Heart left ventricle (tissue), 16 donors: ENCODE measurements around the gene ATXN7L1. TPM values are rescaled to one million over a fixed set of nuclear protein-coding genes. Genes with fewer than 3 reads are reported as not detected.
"Not testable (repeated sequence)": the region's sequence is repeated elsewhere in the genome, so short reads cannot be mapped to it uniquely, and the experiment has no call there.

Experiments used
- ATAC-seq, 4 donors: fragments of 200-7000 bp; cut with Tn5 transposase; one replicate each; pipeline ENCODE4 v1.9.1; 2020 to 2022; ENCODE audit warnings: moderate library complexity in 4 of 4, mild to moderate bottlenecking in 3 of 4, moderate number of reproducible peaks in 1 of 4
- DNase-seq, 5 donors: peaks; one replicate each; pipeline ENCODE4 v3.0.0-alpha.2; 2020
- H3K27ac ChIP-seq, 12 donors: fragments of 200-600 bp; sonication (generic) in 4 of 12; one replicate each; pipeline versions ENCODE4 v1.5.0 to v1.8.0; 2016 to 2022; ENCODE audit warnings: mild to moderate bottlenecking in 2 of 12
- H3K27me3 ChIP-seq, 9 donors: fragments of 200-600 bp; sonication (generic) in 2 of 9; one replicate each; pipeline versions ENCODE4 v1.5.1 to v1.8.0; 2016 to 2022; ENCODE audit warnings: mild to moderate bottlenecking in 3 of 9
- H3K36me3 ChIP-seq, 9 donors: fragments of 200-600 bp; sonication (generic) in 2 of 9; one replicate each; pipeline versions ENCODE4 v1.5.0 to v1.8.0; 2018 to 2022; ENCODE audit warnings: mild to moderate bottlenecking in 2 of 9
- H3K4me1 ChIP-seq, 12 donors: fragments of 200-600 bp; sonication (generic) in 4 of 12; one replicate each; pipeline versions ENCODE4 v1.5.0 to v1.8.0; 2016 to 2022; ENCODE audit warnings: mild to moderate bottlenecking in 3 of 12
- H3K4me3 ChIP-seq, 12 donors: fragments of 200-600 bp; sonication (generic) in 4 of 12; one replicate each; pipeline versions ENCODE4 v1.5.0 to v1.8.0; 2017 to 2022; ENCODE audit warnings: mild to moderate bottlenecking in 9 of 12, moderate library complexity in 4 of 12
- H3K9me3 ChIP-seq, 12 donors: fragments of 200-600 bp; sonication (generic) in 4 of 12; one replicate each; pipeline versions ENCODE4 v1.5.0 to v1.8.0; 2016 to 2022; ENCODE audit warnings: mild to moderate bottlenecking in 1 of 12
- CTCF ChIP-seq, 12 donors: fragments of 200-600 bp; sonication (generic) in 4 of 12; IDR thresholded peaks; one replicate each; pipeline versions ENCODE4 v1.5.0 to v1.8.0; 2018 to 2022; ENCODE audit warnings: antibody characterized with exemption in 12 of 12, mild to moderate bottlenecking in 5 of 12
- POLR2A ChIP-seq, 2 donors: fragments of 450-650 bp; IDR thresholded peaks; one replicate each; pipeline ENCODE4 v1.6.1; 2017; ENCODE audit warnings: antibody characterized with exemption in 2 of 2, mild to moderate bottlenecking in 2 of 2, moderate library complexity in 2 of 2
- WGBS, 4 donors: extraction: QIAGEN DNeasy Blood & Tissue Kit in 2 of 4; methylation state at CpG; one replicate each; pipeline versions ENCODE4 v1.1.5 to v1.1.7; 2013 to 2018; 5-methylcytosine and 5-hydroxymethylcytosine counted together
- intact Hi-C, 10 donors: fragments of 100-400 bp; cut with DNase I; formaldehyde crosslinking; loops; one replicate each; pipeline versions ENCODE4 v1.11.1 to v1.14.2; 2022
- polyA plus RNA-seq, 2 donors: library from polyadenylated mRNA; stranded (reverse); fragments of 200-250 nt; gene quantifications; one replicate each; pipeline ENCODE4 v1.2.3, GENCODE V29; 2013
- total RNA-seq, 9 donors: library from RNA; depleted of rRNA in 2 of 9; stranded (reverse); fragments of >200 nt in 2 of 9; fragmentation: NEBNext Ultra II Directional in 3 of 9; extraction: Animal tissue kit (Norgen Biotek cat#: 25700) in 3 of 9; gene quantifications; one replicate each; pipeline versions ENCODE4 v1.1.0 to v1.2.4, GENCODE V29; 2016 to 2023
- donor health status: ischemic (EF 13 %, LVEDD 7.1; RV severe dilation, severe dysfunction).
- donor health status: healthy with polysubstance abuse.
- donor health status: DM: no; HTN: yes; CAD: no.
- donor health status: DM: no; HTN: no; CAD: no.
- donor health status: ischemic (EF 25% LVEDD 6.9; RV normal size, moderate dysfunction).
- donor health status: ischemic (EF 25% LVEDD 5.7; RV mildly dilated, moderate dysfunction).
- donor health status: healthy.
- donor health status: DM: yes; HTN: yes; CAD: no.
- donor health status: ischemic (EF 35%, LVEDD 5.7; RV mildly dilated, moderate dysfunction).
- donor health status: nonischemic (EF 11% LVEDD 7.7; RV severe dilation, severe dysfunction).
- donor health status: DM: yes; HTN: yes; CAD: no.
- donor health status: PGD.
- donor health status: ischemic (EF 29% LVEDD 5.4; RV normal size, mild dysfunction).
- donor health status: nonischemic (EF 23%, LVEDD 6.1; RV moderate dilation, normal function).

ATXN7L1 gene
- total and polyA plus RNA-seq, 11 donors, result 2.0 to 10.6 (median 3.6) TPM

- 94 to 95% (median 94%) methylated on average over 8 of the region's 8 CpGs for WGBS, 4 donors
- no peak for TF ChIP-seq POLR2A (IDR thresholded peaks at IDR 0.05)
- no peak for TF ChIP-seq CTCF (IDR thresholded peaks at IDR 0.05)
- no peak overlapping the region for H3K4me3 ChIP-seq
These were observed 83.7 kb downstream of the ATXN7L1 start for GRCh38 chr7:105792488-105793370.

GRCh38 chr7:105791926-105792325, 84.5 kb downstream of the ATXN7L1 start:
- peaks cover 0 to 17% (median 9%) of the 10 kb centered on the region in 12 donors for H3K4me1 ChIP-seq
- no peaks in the 10 kb centered on the region for H3K9me3 ChIP-seq
- DNase-seq (no peak), ATAC-seq (no peak)
- no peaks in the 10 kb centered on the region for H3K27me3 ChIP-seq
- H3K4me3 ChIP-seq, result no peak overlapping the region
- peaks cover 0 to 13% (median 10%) of the 10 kb centered on the region in 9 donors for H3K36me3 ChIP-seq
- WGBS, 4 donors, result 91 to 95% (median 94%) methylated on average over 8 of the region's 8 CpGs
- intact Hi-C loops, result no loop called here
- TF ChIP-seq POLR2A (IDR thresholded peaks at IDR 0.05), result no peak
- TF ChIP-seq CTCF (IDR thresholded peaks at IDR 0.05), result no peak
- H3K27ac ChIP-seq, result no peak overlapping the region

More at GRCh38 chr7:105792488-105793370, 83.7 kb downstream of the ATXN7L1 start:
- H3K27ac ChIP-seq, result no peak overlapping the region
- DNase-seq (no peak), ATAC-seq (no peak)
- intact Hi-C loops, result no loop called here
- no peaks in the 10 kb centered on the region for H3K27me3 ChIP-seq
- H3K36me3 ChIP-seq, result peaks cover 0 to 11% (median 8%) of the 10 kb centered on the region in 9 donors
- no peaks in the 10 kb centered on the region for H3K9me3 ChIP-seq
- peaks cover 0 to 17% (median 9%) of the 10 kb centered on the region in 12 donors for H3K4me1 ChIP-seq

GRCh38 chr7:105790996-105791395, 85.4 kb downstream of the ATXN7L1 start:
- peaks cover 0 to 17% (median 9%) of the 10 kb centered on the region in 12 donors for H3K4me1 ChIP-seq
- DNase-seq (no peak), ATAC-seq (no peak)
- 89 to 100% (median 93%) methylated on average over 2 to 3 of the region's 3 CpGs for WGBS, 4 donors
- intact Hi-C loops, result no loop called here
- no peaks in the 10 kb centered on the region for H3K9me3 ChIP-seq
- no peak overlapping the region for H3K27ac ChIP-seq
- peaks cover 0 to 14% (median 11%) of the 10 kb centered on the region in 9 donors for H3K36me3 ChIP-seq
- H3K27me3 ChIP-seq, result no peaks in the 10 kb centered on the region
- no peak overlapping the region for H3K4me3 ChIP-seq
- TF ChIP-seq POLR2A (IDR thresholded peaks at IDR 0.05), result no peak
- no peak for TF ChIP-seq CTCF (IDR thresholded peaks at IDR 0.05)

- DNase-seq, H3K27me3 ChIP-seq, H3K4me3 ChIP-seq, ATAC-seq, intact Hi-C loops, H3K27ac ChIP-seq, H3K9me3 ChIP-seq: not testable (repeated sequence)
- Histone ChIP-seq H3K36me3 (peaks cover 0 to 19% (median 11%) of the 10 kb centered on the region in 9 donors), H3K4me1 (peaks cover 0 to 12% (median 5%) of the 10 kb centered on the region in 12 donors)
- 88 to 93% (median 92%) methylated on average over 2 of the region's 2 CpGs for WGBS, 4 donors
These were observed 85.9 kb downstream of the ATXN7L1 start for GRCh38 chr7:105790452-105790851.
